Natural killer cell (primary cell): ENCODE data around the gene RNF135. TPM values are rescaled to one million over a fixed set of nuclear protein-coding genes. Genes with fewer than 3 reads are reported as not detected.

Experiments used
- ATAC-seq, 3 donors: fragments of 150-1000 bp in 2 of 3; fragments of 200-7000 bp in 1 of 3; cut with Tn5 transposase; 1 replicate in 1 of 3; 2 replicates in 2 of 3; pipeline ENCODE4 v1.10.0; 2021; ENCODE audit warnings: mild to moderate bottlenecking in 2 of 3, moderate library complexity in 2 of 3
- DNase-seq, 2 donors: peaks; one replicate each; pipeline versions ENCODE4 v3.0.0 to v3.0.0-alpha.2; 2013 to 2021; ENCODE audit warnings: mixed read lengths in 1 of 2
- H3K27ac ChIP-seq: one replicate; pipeline ENCODE4 v1.5.1; 2013; ENCODE audit warnings: mild to moderate bottlenecking, low read length
- H3K27me3 ChIP-seq: one replicate; pipeline ENCODE4 v1.6.1; 2013; ENCODE audit warnings: low read length; ENCODE audit not compliant: control insufficient read depth, insufficient read depth
- H3K36me3 ChIP-seq: one replicate; pipeline ENCODE4 v1.6.1; 2013; ENCODE audit warnings: low read length; ENCODE audit not compliant: control insufficient read depth, insufficient read depth
- H3K4me1 ChIP-seq: one replicate; pipeline ENCODE4 v1.6.1; 2013; ENCODE audit warnings: low read length; ENCODE audit not compliant: control insufficient read depth, insufficient read depth
- H3K4me3 ChIP-seq: one replicate; pipeline ENCODE4 v1.5.1; 2013; ENCODE audit warnings: low read length
- H3K9me3 ChIP-seq: one replicate; pipeline ENCODE4 v1.6.1; 2013; ENCODE audit warnings: low read length; ENCODE audit not compliant: control insufficient read depth, insufficient read depth
- H3K27ac Mint-ChIP-seq, 2 donors: one replicate each; pipeline ENCODE4 v1.8.0; 2022; ENCODE audit warnings: mild to moderate bottlenecking in 2 of 2, mixed read lengths in 2 of 2, moderate library complexity in 1 of 2
- H3K27me3 Mint-ChIP-seq, 2 donors: one replicate each; pipeline ENCODE4 v1.8.0; 2022; ENCODE audit warnings: low read depth in 2 of 2, mixed read lengths in 2 of 2
- H3K36me3 Mint-ChIP-seq: one replicate; pipeline ENCODE4 v1.8.0; 2022; ENCODE audit warnings: mixed read lengths
- H3K4me1 Mint-ChIP-seq, 2 donors: one replicate each; pipeline ENCODE4 v1.8.0; 2022; ENCODE audit warnings: mixed read lengths in 2 of 2
- H3K4me3 Mint-ChIP-seq: one replicate; pipeline ENCODE4 v1.8.0; 2022; ENCODE audit warnings: mild to moderate bottlenecking, moderate library complexity, mixed read lengths
- H3K9me3 Mint-ChIP-seq, 2 donors: one replicate each; pipeline ENCODE4 v1.8.0; 2022; ENCODE audit warnings: mixed read lengths in 2 of 2
- WGBS: methylation state at CpG from one replicate; pipeline ENCODE4 v1.1.7; 2013; ENCODE audit warnings: missing lambda C conversion rate; ENCODE audit not compliant: insufficient coverage; 5-methylcytosine and 5-hydroxymethylcytosine counted together
- intact Hi-C: fragments of 100-400 bp; cut with micrococcal nuclease; formaldehyde crosslinking; loops from one replicate; pipeline ENCODE4 v1.14.2; 2022
- total RNA-seq, 4 donors: library from RNA; stranded (reverse); fragments of 120-200 nt in 1 of 4; gene quantifications; one replicate each; pipeline versions ENCODE4 v1.2.3 to v1.2.4, GENCODE V29; 2013 to 2022
- TF ChIP-seq, protein P1 (sequence below): fragments of 200-600 bp; IDR thresholded peaks from one replicate; pipeline ENCODE4 v1.8.0; 2022; ENCODE audit warnings: antibody characterized with exemption

The RNF135 gene
- total RNA-seq, 3 donors from 2014 or later (not counting 1 experiment from before 2014, with no cell fraction given): 8.8 to 13.5 (median 11.7) TPM

DNA sequence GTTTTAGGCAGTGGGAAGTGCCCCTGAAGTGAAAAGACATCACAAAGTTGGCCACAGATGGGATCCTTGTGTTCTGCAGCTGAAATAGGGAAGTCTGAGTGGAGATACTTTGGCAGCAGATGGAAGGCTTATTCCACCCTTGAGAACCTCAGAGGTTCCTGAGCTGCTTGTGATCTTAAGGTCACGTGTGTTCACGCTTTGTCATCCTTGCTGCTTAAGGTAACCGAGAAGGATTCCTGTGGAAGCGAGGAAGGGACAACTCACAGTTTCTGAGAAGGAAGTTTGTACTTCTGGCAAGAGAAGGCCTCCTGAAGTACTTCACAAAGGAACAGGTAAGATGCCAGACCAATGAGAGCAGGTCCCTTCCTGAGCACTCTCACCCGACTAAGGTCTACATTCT lies 36.9 kb upstream of the RNF135 start:
- Mint-ChIP-seq H3K27ac (no peak overlapping the region), H3K4me3 (no peak overlapping the region), H3K27me3 (no peaks in the 10 kb centered on the region), H3K9me3 (no peaks in the 10 kb centered on the region), H3K4me1 (no peaks in the 10 kb centered on the region), H3K36me3 (no peaks in the 10 kb centered on the region)
- Histone ChIP-seq H3K27me3 (no peaks in the 10 kb centered on the region), H3K4me3 (no peak overlapping the region), H3K9me3 (no peaks in the 10 kb centered on the region), H3K27ac (no peak overlapping the region), H3K4me1 (no peaks in the 10 kb centered on the region), H3K36me3 (no peaks in the 10 kb centered on the region)
- 52% methylated on average over 5 of the region's 5 CpGs for WGBS
- ATAC-seq: no peak
- TF ChIP-seq, protein P1, sequence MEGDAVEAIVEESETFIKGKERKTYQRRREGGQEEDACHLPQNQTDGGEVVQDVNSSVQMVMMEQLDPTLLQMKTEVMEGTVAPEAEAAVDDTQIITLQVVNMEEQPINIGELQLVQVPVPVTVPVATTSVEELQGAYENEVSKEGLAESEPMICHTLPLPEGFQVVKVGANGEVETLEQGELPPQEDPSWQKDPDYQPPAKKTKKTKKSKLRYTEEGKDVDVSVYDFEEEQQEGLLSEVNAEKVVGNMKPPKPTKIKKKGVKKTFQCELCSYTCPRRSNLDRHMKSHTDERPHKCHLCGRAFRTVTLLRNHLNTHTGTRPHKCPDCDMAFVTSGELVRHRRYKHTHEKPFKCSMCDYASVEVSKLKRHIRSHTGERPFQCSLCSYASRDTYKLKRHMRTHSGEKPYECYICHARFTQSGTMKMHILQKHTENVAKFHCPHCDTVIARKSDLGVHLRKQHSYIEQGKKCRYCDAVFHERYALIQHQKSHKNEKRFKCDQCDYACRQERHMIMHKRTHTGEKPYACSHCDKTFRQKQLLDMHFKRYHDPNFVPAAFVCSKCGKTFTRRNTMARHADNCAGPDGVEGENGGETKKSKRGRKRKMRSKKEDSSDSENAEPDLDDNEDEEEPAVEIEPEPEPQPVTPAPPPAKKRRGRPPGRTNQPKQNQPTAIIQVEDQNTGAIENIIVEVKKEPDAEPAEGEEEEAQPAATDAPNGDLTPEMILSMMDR: no peak
- intact Hi-C loops: no loop called here
- DNase-seq: no peak

DNA sequence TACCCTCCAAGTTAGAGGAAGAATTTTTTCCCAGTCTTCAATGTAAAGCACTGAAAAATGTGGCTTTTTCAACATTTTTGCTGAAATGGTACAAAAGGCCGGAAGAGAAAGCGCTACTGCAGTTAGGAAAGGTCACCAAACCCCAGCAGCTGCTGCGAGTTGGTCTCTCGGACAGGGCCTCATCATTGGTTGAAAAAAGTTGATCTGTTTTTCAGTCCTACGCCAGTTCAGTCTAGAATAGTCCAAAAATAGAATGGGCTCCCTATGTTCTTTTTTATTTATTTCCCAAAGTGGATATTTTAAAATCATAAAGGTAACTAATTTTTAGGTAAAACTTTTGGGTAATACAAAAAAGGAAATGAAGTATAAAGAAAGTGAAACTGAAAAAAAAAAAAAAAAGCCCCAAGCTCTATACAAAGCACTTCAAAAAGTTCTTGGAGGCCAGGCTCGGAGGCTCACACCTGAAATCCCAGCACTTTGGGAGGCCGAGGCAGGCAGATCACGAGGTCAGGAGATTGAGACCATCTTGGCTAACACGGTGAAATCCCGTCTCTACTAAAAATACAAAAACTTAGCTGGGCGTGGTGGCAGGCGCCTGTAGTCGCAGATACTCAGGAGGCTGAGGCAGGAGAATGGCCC lies 31.7 kb upstream of the RNF135 start:
- 76% methylated on average over 13 of the region's 13 CpGs for WGBS
- no peak for DNase-seq
- H3K27ac Mint-ChIP-seq: no peak overlapping the region

DNA sequence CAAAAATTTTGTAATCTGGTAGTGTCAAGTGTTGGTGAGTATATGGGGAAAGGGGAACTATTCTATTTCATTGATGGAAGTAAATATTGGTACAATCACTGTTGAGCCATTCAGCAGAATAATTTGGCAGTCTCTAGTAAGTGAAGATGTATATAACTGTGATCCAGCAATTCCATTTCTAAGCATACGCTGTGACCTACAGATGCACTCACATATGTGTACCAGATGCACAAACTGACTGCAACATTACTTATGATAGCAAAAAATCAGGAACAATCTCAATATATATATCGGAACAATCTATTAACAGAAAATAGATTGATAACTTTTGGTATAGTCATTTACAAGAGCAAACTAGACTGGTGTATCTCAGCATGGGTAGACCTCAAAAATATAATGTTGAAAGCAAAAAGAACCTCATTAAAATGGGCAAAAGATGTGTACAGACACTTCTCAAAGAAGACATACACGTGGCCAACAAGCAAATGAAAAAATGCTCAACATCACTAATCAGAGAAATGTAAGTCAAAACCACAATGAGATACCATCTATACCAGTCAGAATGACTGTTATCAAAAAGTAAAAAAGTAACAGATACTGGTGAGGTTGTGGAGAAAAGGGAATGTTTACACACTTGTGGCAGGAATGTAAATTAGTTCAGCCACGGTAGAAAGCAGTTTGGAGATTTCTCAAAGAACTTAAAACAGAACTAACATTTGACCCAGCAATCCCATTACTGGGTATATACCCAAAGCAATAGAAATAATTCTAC lies 28.3 kb upstream of the RNF135 start:
- Histone ChIP-seq H3K4me3 (no peak overlapping the region), H3K4me1 (no peaks in the 10 kb centered on the region), H3K36me3 (no peaks in the 10 kb centered on the region), H3K9me3 (no peaks in the 10 kb centered on the region), H3K27me3 (no peaks in the 10 kb centered on the region), H3K27ac (no peak overlapping the region)
- no peaks in the 10 kb centered on the region for H3K4me1 Mint-ChIP-seq
- intact Hi-C loops: no loop called here
- 90% methylated on average over 1 of the region's 4 CpGs for WGBS
- TF ChIP-seq, protein P1: no peak
- H3K4me3 Mint-ChIP-seq: no peak overlapping the region
- no peak for ATAC-seq
- no peak for DNase-seq
- no peak overlapping the region for H3K27ac Mint-ChIP-seq
- H3K9me3 Mint-ChIP-seq: no peaks in the 10 kb centered on the region
- peaks cover 0 to 3% of the 10 kb centered on the region in 2 donors for H3K27me3 Mint-ChIP-seq
- H3K36me3 Mint-ChIP-seq: no peaks in the 10 kb centered on the region

More for the DNA sequence above, 31.7 kb upstream of the RNF135 start:
- Mint-ChIP-seq H3K4me3 (no peak overlapping the region), H3K36me3 (no peaks in the 10 kb centered on the region), H3K4me1 (no peaks in the 10 kb centered on the region), H3K27me3 (peaks cover 0 to 3% of the 10 kb centered on the region in 2 donors), H3K9me3 (no peaks in the 10 kb centered on the region)
- Histone ChIP-seq H3K27me3 (no peaks in the 10 kb centered on the region), H3K27ac (peak overlapping the region; percentile 38), H3K4me1 (no peaks in the 10 kb centered on the region), H3K36me3 (no peaks in the 10 kb centered on the region), H3K9me3 (no peaks in the 10 kb centered on the region), H3K4me3 (no peak overlapping the region)
- no peak for ATAC-seq
- TF ChIP-seq, protein P1: no peak
- intact Hi-C loops: no loop called here
